GM21390 (cell line): Measurements from ENCODE around the gene CDC14A.

Experiments used
- ATAC-seq: cut with Tn5 transposase; IDR thresholded peaks from one replicate; pipeline ENCODE4 v1.9.1; 2021; ENCODE audit not compliant: unreplicated experiment

The CDC14A gene

DNA sequence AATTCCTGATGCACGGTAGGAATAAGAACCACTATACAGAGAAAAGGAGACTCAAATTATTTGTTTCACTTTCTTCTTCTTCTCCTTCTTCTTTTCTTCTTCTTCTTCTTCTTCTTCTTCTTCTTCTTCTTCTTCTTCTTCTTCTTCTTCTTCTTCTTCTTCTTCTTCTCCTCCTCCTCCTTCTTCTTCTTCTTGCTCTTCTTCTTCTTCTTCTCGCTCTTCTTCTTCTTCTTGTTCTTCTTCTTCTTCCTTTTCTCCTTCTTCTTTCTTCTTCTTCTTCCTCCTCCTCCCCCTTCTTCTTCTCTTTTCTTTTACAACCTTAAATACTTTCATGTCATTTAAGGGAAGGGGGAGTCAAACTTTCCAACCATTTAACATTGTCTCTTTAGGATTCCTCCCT lies 174.6 kb downstream of the CDC14A start:
- no peak for ATAC-seq

DNA sequence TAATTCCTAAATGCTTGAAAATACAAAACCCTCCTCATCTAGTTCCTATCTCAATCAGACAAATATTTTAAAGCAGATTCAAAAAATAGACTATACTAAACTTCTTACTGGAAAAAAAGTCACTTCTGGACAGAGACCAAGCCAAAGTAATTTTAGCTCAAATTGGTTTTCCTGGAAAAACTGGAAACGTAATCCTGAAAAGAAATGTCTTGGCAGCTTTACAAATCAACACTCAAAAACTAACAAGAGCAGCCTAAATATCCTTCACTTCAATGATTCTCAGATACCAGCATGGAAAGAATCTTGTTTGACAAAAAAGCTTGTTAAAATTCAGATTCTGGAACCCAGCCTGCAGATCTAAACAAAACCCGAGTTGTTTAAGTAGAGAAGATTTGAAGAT lies 176.6 kb downstream of the CDC14A start:
- ATAC-seq = no peak

DNA sequence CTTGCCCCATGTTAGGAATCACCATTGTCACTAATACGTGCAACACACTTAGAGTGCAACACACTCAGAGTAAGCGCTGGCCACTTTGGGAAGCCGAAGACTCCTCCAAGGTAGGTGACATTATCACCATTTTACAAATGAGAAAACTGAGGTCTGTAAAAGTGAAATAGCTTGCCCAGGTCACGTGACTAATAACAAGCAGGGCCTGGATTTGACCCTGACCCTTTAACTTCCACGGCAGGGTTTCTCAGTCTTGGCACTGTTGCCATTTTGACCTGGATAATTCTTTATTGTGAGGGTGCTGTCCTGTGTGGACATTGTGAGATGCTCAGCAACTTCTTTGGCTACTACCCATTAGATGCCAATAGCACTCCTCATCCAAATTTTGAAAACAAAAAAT lies 177.8 kb downstream of the CDC14A start:
- ATAC-seq = no peak

DNA sequence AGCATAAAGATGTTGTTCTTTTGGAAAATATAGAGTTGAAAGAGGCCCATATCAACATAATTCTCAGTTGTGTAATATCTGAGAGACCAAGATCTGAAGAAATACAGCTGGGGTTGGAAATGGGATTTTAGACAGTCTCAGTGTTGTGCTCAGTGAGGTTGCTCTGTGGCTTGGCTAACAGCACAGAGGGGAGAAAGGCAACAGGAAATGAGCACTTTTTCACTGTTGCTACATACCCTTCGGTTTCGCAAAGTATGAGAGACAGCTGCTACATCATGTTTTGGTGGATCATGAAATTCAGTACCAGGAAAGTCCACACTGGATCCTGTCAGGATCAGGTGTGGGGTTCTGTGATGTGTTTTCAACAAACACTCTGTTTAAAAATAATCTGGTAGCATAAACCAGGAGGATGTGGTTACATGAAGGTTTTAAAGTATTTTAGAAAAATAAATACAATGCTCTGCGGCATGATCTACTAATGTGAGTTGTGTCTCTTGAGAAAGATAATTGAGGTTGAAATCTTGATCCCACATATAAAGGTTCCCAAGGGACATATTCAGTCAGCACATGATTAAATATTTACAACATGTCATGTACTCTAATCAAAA lies 178.7 kb downstream of the CDC14A start:
- peak; percentile 95 for ATAC-seq

DNA sequence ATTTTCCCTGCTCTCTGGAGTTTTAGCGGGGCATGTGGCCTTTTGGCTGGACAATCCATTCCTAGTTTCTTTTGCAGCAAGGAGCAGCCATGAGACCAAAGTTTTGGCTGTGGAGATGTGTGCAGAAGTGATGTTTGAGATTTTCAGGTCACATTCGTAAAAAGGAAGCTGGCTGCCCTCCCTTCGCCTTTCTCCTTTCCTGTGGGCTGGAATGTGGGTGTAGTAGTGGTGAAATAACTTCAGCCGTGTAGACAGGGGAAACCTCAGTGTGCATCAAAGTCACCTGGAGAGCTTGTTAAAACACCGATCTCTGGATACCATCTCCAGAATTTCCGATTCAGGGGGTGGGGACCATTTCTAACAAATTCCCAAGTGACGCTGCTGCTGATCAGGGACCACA lies 180.3 kb downstream of the CDC14A start:
- ATAC-seq = no peak

DNA sequence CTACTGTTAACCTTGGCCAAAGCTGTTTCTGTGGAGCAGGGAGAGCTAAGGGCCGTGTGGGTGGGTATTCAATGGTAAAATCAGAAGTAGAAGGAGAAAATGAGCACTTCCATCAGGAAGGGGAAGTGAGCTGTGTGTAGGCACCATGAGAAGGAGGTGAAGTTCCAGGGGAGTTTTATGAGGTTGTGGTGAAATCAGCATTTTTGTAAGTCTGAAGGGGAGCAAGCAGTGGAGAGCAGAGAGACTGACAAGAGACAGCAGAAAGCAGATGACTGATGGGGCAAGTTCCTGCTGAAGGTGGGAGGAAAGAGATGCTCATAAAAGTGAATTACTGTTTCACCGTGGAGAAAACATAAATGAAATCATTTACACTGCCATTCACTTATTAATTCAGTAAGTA lies 183.0 kb downstream of the CDC14A start:
- ATAC-seq = no peak

DNA sequence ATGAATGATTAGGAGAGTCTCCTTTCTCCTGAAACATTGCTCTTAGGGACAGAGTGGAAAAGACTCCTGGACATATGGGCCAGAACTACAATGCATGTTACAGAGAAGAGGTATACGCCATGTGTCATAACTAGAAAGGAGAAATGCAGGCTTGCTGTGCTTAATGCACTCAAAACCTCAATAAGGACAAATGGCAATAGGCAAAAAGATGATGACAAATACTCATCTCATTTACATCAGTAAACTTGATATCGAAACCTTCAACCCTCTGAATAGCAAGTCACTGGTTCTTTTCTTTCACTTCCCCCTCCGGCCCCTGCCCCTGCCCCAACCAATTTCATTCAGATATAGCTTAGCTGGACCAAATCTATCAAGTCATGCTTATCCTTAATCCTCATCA lies 183.7 kb downstream of the CDC14A start:
- peak; percentile 82 for ATAC-seq

DNA sequence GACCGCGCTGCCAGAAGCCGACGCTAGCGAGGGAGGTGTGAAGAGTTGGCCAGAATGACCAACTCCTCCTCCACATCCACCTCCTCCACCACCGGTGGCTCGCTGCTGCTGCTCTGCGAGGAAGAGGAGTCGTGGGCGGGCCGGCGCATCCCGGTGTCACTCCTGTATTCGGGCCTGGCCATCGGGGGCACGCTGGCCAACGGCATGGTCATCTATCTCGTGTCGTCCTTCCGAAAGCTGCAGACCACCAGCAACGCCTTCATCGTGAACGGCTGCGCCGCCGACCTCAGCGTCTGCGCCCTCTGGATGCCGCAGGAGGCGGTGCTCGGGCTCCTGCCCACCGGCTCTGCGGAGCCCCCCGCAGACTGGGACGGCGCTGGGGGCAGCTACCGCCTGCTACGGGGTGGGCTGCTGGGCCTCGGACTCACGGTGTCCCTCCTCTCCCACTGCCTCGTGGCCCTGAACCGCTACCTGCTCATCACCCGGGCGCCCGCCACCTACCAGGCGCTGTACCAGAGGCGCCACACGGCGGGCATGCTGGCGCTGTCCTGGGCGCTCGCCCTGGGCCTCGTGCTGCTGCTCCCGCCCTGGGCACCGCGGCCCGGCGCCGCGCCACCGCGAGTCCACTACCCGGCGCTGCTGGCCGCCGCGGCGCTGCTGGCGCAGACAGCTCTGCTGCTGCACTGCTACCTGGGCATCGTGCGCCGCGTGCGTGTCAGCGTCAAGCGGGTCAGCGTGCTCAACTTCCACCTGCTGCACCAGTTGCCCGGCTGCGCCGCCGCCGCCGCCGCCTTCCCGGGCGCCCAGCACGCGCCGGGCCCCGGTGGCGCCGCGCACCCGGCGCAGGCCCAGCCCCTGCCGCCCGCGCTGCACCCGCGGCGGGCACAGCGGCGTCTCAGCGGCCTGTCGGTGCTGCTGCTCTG lies 186.9 kb downstream of the CDC14A start:
- ATAC-seq = no peak

DNA sequence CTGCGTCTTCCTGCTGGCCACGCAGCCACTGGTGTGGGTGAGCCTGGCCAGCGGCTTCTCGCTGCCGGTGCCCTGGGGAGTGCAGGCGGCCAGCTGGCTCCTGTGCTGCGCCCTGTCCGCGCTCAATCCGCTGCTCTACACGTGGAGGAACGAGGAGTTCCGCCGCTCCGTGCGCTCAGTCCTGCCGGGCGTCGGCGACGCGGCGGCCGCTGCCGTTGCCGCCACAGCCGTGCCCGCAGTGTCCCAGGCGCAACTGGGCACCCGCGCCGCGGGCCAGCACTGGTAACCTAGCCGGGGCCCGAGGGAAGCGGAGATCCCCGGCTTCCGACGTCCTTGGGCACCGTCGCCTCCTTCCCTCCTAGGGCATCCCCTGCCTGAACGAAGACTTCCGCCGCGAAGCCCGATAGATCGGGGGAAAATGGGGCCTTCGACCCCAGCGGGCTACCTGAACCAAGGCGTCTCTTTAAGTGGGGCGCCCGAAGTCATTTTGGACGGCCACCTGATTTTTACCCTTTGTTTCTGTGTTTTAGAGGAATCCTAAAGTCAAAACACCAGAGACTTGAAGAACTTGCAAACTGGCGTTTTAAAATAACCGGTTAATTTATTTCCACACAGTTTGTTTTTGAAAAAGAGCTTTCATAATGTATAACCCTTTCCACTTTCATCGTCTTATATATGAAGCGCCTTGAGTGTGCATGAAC lies 187.7 kb downstream of the CDC14A start:
- ATAC-seq = no peak

DNA sequence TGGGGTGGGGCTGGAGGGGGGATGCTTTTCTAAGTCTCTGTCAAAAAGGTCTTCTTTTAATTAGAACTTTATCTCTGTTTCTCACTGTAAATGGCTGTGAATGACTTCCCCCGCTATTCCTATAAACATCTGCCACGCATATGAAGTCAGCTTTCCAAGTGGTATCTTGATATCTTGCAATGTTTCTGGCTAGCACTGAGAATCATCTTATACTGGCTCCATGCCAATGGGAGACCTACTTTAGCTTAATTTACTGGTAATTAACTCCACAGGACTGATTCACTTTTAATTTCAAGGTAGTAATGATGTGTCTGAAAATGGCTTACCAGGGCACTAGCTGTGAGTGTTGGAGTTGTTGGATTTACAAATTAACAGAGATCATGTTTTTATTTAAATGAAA lies 190.0 kb downstream of the CDC14A start:
- no peak for ATAC-seq

DNA sequence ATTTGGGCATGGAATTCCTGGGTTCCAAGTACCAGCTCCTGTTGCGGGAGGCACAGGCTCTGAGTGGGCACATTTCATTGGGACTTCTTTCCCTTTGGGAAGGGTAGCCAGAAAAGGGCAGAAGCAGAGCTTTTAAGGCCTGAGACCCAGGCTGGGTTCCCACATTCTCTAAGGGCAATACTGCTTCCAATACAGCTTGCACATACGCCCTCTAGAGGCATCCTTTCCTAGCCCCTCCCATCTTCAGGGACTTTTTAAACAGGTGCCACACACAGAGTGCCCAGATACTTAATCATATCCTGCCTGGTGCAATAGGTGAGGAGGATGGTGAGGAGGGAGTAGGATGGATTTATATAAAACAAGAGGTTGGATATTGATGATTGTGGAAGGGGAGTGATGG lies 191.3 kb downstream of the CDC14A start:
- peak; percentile 48 for ATAC-seq

DNA sequence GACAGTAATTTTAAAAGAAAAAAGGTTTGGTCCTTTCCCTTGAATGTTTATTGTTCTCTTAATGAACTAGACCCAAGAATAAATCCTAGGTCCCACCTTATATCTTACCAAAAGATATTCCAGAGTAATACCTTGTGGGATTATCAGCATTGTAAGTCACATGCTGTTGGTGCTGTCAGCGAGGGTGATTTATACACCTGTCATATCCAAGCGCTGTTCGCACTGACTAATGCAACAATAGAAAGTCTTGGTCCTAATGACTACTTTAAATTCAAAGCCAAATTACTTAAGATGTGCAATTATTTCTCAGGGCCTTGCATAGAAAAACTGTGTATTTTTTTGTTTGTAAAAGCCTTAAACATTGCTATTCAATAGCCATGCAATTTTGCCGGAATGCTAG lies 192.5 kb downstream of the CDC14A start:
- no peak for ATAC-seq

DNA sequence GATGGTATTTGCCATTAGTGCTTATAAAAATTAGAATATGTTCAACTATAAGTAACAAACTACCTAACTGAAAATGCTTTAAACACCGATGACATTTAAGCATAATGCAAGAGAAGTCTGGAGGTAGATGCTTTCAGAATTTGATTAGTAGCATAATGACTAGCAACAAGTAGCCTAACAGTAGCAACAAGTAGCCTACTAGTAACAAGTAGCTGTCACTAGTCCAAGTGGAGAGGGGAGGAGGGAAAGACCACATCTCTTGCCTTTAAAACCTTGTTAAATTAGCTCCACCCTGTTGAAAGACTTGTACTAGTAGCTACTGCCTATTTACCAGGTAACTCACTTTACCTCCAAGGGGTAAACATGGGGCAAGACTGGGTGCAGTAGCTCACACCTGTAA lies 193.5 kb downstream of the CDC14A start:
- no peak for ATAC-seq

DNA sequence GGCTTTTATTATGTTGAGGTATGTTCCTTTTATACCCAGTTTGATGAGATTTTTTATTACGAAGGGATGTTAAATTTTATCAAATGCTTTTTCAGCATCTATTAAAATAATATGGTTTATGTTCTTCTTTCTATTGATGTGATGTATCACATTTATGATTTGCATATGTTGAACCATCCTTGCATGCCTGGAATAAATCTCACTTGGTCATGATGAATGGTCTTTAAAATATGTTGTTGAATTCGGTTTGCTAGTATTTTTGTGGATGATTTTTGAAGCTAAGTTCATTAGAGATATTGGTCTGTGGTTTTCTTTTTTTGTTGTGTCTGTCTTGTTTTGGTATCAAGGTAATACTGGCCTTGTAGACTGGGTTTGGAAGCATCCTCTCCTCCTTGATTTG lies 199.7 kb downstream of the CDC14A start:
- ATAC-seq = no peak

DNA sequence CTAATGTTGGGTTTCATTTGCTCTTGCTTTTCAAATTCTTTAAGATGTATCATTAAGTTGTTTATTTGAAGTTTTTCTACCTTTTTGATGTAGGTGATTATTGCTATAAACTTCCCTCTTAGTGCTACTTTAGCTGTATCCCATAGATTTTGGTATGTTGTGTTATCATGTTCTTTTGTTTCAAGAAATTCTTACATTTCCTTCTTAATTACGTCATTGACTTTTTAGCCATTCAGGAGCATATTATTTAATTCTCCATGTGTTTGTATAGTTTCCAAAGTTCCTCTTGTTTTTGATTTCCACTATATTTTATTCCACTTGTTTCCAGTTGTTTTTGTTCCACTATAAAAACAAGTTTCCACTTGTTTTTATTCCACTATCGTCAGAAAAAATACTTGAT lies 200.6 kb downstream of the CDC14A start:
- ATAC-seq = no peak

DNA sequence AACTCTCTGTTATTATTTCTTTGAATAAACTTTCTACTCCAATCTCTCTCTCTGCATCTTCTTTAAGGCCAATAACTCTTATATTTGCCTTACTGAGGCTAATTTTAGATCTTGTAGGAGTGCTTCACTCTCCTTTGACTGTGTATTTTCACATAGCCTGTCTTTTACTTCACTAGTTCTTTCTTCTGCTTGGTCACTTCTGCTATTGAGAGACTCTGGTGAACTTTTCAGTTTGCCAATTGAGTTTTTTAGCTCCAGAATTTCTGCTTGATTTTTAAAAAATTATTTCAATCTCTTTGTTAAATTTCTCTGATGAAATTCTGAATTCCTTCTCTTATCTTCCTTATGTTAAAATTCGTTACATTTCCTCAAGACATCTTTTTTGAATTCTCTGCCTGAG lies 203.9 kb downstream of the CDC14A start:
- no peak for ATAC-seq

DNA sequence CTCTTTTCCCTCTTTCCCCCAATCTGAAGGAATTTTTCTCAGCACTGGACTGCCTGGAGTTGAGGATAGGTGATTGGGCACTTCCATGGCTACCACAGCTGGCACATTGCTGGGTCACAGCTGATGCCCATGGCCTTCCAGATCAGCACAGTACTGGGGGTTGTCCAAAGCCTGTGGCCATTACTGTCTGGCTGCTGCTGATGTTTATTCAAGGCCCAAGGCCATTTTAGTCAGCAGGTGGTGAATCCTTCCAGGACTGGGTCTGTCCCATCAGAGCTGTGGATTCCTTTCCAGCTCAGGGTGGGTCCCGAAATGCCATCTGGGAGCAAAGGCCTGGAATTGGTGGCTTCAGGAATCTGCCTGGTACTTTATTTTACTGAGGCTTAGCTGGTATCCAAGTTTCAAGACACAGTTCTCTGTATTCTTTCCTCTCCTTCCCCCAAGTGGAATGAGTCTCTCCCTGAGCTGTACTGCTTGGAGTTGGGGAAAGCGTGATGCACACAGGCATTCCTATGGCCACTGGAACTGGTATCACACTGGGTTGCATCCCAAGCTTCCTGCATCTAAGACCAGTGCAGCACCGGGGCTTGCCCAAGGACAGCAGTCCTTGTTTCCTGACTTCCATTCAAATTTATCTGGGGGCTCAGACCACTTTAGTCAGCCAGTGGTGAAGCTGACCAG lies 204.8 kb downstream of the CDC14A start:
- no peak for ATAC-seq

DNA sequence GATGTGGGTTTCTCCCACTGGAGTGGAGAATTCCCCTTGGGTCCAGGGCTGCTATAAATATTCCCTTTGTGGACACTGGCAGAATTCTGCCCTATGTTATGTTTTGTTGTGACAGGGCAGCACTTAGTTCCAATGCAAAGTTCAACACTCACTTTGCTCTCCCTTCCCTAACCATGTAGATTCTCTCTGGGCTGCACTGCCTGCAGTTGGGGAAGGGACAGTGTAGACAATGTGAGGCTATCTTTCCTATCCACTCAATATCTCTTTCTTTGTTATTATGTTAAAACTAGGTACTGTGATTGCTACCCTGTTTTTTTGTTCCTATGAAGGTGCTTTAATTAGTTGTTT lies 205.3 kb downstream of the CDC14A start:
- ATAC-seq = no peak

DNA sequence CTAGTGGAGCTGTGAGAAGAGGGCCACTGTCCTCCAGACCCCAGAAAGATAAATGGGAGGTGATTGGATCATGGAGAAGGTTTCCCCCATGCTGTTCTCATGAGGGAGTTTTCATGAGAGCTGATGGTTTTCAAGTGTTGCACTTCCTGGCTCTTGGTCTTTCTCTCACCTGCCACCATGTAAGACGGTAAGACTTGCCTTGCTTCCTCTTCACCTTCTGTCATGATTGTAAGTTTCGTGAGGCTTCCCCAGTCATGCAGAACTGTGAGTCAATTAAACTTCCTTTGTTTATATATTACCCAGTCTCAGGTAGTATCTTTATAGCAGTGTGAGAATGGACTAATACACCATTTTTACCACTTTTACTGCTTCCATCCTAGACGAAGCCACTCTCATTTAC lies 213.2 kb downstream of the CDC14A start:
- ATAC-seq = no peak

DNA sequence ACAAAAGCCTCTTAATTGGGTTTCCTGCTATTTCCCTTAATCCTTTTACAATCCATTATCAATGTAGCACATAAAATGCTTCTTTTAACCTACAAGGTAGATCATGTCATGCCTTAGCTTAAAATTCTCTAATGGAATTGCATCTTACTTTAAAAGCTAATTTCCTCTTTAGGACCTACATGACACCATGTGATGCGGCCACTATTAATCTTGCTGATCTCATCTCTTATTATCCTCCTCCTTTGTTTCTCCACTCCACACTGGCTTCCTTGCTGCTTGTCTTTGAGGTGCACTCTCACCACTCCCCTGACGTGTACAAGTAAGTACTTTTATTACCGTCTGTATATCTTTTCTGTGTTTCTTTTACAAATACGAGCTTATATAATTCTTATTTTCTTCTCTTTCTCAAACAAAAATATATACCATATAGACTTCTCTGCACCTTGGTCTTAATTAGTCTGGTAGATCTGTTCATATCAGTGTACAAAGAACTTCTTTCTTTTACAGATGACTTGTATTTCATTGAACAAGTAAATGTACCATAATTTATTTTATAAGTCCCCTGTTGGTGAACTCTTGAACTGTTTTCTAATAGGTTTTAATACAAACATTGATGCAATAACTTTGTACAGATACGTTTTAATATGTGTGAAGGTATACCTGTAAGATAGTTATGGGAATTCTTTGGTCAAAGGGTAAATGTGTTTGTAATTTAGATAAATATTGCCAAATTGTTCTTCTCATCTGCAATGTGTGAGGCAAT lies 213.8 kb downstream of the CDC14A start:
- ATAC-seq = no peak

DNA sequence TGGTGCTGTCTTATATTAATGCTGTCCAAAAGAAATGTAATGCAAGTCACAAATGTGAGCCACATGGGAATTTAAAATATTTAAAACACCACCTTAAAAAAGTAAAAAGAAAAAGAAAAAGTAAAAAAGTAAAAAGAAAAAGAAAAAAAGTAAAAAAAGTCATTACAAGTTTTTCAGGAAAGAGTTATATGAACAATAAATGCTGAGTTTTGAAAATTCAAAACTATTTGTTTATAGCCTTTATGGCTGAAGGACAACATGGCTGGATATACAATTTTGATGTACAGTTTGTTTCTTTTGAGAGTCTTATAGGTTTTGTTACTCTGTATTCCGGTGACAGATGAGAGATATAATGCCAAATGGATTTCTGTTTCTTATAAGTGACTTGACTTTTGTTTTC lies 214.8 kb downstream of the CDC14A start:
- no peak for ATAC-seq
